ENCODE measurements around the gene GSPT1.
"Not testable (repeated sequence)": the region's sequence is repeated elsewhere in the genome, so short reads cannot be mapped to it uniquely, and the experiment has no call there.

Gene GSPT1

DNA sequence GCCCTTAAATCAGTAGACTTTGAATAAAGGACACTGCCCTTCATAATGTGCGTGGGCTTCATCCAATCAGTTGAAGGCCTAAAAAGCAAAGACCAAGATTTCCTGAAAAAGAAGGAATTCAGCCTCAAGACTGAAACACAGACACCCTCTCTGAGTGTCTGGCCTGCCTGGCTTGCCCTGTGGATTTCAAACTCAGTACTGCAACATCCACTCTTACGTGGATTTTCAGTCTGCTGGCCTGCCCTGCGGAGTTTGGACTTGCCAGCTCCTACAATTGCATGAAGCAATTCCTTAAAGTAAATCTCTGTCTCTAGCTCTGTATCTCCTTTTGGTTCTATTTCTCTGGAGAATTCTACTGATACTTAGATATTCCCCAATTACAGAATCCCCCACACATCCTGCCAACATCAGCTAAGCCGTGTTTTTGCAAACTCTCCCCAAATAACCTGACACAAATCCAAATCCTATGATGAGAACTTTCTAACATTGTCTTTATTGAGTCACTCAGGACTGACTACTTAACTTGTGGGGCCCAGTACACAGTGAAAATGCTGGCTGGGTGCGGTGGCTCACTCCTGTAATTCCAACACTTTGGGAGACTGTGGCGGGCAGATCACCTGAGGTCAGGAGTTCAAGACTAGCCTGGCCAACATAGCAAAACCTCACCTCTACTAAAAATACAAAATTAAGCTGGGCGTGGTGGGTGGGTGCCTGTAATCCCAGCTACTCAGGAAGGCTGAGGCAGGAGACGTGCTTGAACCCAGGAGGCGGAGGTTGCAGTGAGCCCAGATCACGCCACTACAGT, 42.0 kb upstream of the GSPT1 start:
- H3K27me3 ChIP-seq (ENCODE audit: insufficient read depth, low read length, poor library complexity, severe bottlenecking): no peaks in the 10 kb centered on the region
- H3K4me1 ChIP-seq (ENCODE audit: insufficient read depth, low read length, poor library complexity, severe bottlenecking): no peaks in the 10 kb centered on the region
- TF ChIP-seq, protein P1, sequence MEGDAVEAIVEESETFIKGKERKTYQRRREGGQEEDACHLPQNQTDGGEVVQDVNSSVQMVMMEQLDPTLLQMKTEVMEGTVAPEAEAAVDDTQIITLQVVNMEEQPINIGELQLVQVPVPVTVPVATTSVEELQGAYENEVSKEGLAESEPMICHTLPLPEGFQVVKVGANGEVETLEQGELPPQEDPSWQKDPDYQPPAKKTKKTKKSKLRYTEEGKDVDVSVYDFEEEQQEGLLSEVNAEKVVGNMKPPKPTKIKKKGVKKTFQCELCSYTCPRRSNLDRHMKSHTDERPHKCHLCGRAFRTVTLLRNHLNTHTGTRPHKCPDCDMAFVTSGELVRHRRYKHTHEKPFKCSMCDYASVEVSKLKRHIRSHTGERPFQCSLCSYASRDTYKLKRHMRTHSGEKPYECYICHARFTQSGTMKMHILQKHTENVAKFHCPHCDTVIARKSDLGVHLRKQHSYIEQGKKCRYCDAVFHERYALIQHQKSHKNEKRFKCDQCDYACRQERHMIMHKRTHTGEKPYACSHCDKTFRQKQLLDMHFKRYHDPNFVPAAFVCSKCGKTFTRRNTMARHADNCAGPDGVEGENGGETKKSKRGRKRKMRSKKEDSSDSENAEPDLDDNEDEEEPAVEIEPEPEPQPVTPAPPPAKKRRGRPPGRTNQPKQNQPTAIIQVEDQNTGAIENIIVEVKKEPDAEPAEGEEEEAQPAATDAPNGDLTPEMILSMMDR (conservative IDR thresholded peaks at IDR 0.05; ENCODE audit: low read length): no peak
- no peak for TF ChIP-seq EZH2phosphoT487 (IDR thresholded peaks at IDR 0.05; ENCODE audit: borderline replicate concordance)
- H4K20me1 ChIP-seq (ENCODE audit: insufficient read depth, low read length, poor library complexity, severe bottlenecking): no peaks in the 10 kb centered on the region
- no peak overlapping the region for H3K4me2 ChIP-seq (ENCODE audit: low read depth, low read length, poor library complexity, severe bottlenecking)
- no peak overlapping the region for H2AFZ ChIP-seq (ENCODE audit: low read length)
- H3K4me3 ChIP-seq (ENCODE audit: low read length, poor library complexity, severe bottlenecking): no peak overlapping the region
- H3K79me2 ChIP-seq (ENCODE audit: insufficient read depth, low read length): no peaks in the 10 kb centered on the region
- no peaks in the 10 kb centered on the region for H3K9me2 ChIP-seq (replicated peaks; ENCODE audit: low read depth, low read length)
- no peaks in the 10 kb centered on the region for H3F3A ChIP-seq (ENCODE audit: low read depth)
- H3K9me3 ChIP-seq (ENCODE audit: insufficient read depth, low read depth, low read length): no peaks in the 10 kb centered on the region
- H3K9ac ChIP-seq (ENCODE audit: low read depth, low read length, poor library complexity, severe bottlenecking): no peak overlapping the region
- no peaks in the 10 kb centered on the region for H3K36me3 ChIP-seq (ENCODE audit: insufficient read depth, low read length)

DNA sequence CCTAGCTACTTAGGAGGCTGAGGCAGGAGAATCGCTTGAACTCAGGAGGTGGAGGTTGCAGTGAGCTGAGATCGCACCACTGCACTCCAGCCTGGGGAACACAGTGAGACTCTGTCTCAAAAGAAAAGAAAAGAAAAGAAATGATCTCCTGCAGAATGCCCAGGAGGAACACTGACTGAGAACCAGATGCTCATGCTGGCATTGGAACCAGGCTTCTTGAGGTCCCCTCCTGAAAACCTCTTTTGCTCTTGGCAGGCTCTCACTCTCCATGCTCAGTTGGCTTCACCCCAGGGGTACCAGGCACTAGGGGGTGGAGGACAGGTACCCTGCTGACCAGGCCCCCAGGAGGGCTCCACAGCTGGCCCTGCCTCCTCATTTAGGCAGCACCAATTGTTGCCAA, 40.8 kb upstream of the GSPT1 start:
- no peaks in the 10 kb centered on the region for H3K9me2 ChIP-seq (replicated peaks; ENCODE audit: low read depth, low read length)
- H3K9me3 ChIP-seq (ENCODE audit: insufficient read depth, low read depth, low read length): no peaks in the 10 kb centered on the region
- H3K36me3 ChIP-seq (ENCODE audit: insufficient read depth, low read length): no peaks in the 10 kb centered on the region
- no peak overlapping the region for H3K4me2 ChIP-seq (ENCODE audit: low read depth, low read length, poor library complexity, severe bottlenecking)
- H3K27me3 ChIP-seq (ENCODE audit: insufficient read depth, low read length, poor library complexity, severe bottlenecking): no peaks in the 10 kb centered on the region
- no peak overlapping the region for H2AFZ ChIP-seq (ENCODE audit: low read length)
- H3K9ac ChIP-seq (ENCODE audit: low read depth, low read length, poor library complexity, severe bottlenecking): no peak overlapping the region
- no peaks in the 10 kb centered on the region for H3K4me1 ChIP-seq (ENCODE audit: insufficient read depth, low read length, poor library complexity, severe bottlenecking)
- H3K79me2 ChIP-seq (ENCODE audit: insufficient read depth, low read length): no peaks in the 10 kb centered on the region
- no peak overlapping the region for H3K4me3 ChIP-seq (ENCODE audit: low read length, poor library complexity, severe bottlenecking)
- H4K20me1 ChIP-seq (ENCODE audit: insufficient read depth, low read length, poor library complexity, severe bottlenecking): no peaks in the 10 kb centered on the region
- H3F3A ChIP-seq (ENCODE audit: low read depth): no peaks in the 10 kb centered on the region
- TF ChIP-seq, protein P1 (conservative IDR thresholded peaks at IDR 0.05; ENCODE audit: low read length): no peak

DNA sequence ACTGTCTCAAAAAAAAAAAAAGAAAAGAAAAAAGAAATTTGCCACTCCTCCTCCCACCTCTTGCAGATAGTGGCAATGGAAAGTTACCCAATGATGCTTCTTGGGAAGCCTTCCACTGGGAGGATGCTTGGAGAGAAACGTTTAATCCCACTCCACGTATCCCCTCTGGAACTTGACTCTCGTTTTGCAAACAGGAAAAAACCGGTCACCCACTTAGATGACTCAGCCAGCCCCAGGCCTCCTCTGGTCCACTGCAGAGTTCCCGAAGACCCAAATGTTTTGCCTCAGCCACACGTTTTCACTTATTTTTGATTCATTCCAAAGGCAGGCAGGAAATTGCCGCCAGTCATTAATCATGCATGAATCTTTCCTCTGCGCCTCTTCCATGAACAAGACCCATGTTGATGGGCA, 40.0 kb upstream of the GSPT1 start:
- Histone ChIP-seq H4K20me1 (ENCODE audit: insufficient read depth, low read length, poor library complexity, severe bottlenecking) (no peaks in the 10 kb centered on the region), H3K79me2 (ENCODE audit: insufficient read depth, low read length) (no peaks in the 10 kb centered on the region), H3K27me3 (ENCODE audit: insufficient read depth, low read length, poor library complexity, severe bottlenecking) (no peaks in the 10 kb centered on the region), H3K9me3 (ENCODE audit: insufficient read depth, low read depth, low read length) (no peaks in the 10 kb centered on the region), H3K9ac (ENCODE audit: low read depth, low read length, poor library complexity, severe bottlenecking) (no peak overlapping the region), H2AFZ (ENCODE audit: low read length) (no peak overlapping the region), H3K4me1 (ENCODE audit: insufficient read depth, low read length, poor library complexity, severe bottlenecking) (no peaks in the 10 kb centered on the region), H3K36me3 (ENCODE audit: insufficient read depth, low read length) (no peaks in the 10 kb centered on the region), H3F3A (ENCODE audit: low read depth) (no peaks in the 10 kb centered on the region), H3K4me3 (ENCODE audit: low read length, poor library complexity, severe bottlenecking) (no peak overlapping the region), H3K9me2 (replicated peaks; ENCODE audit: low read depth, low read length) (no peaks in the 10 kb centered on the region), H3K4me2 (ENCODE audit: low read depth, low read length, poor library complexity, severe bottlenecking) (no peak overlapping the region)
- TF ChIP-seq EZH2phosphoT487 (IDR thresholded peaks at IDR 0.05; ENCODE audit: borderline replicate concordance): no peak
- TF ChIP-seq, protein P1 (conservative IDR thresholded peaks at IDR 0.05; ENCODE audit: low read length): no peak

DNA sequence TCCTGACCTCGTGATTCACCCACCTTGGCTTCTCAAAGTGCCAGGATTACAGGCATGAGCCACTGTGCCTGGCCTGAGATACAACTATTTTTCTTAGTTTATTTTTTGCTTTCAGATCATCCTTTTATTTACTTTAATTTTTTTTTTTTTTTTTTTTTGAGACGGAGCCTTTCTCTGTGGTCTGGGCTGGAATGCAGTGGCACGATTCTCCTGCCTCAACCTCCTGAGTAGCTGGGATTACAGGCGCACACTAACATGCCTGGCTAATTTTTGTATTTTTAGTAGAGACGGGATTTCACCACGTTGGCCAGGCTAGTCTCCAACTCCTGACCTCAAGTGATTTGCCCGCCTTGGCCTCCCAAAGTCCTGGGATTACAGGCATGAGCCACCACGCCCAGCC, 37.8 kb upstream of the GSPT1 start:
- H3K4me1 ChIP-seq (ENCODE audit: insufficient read depth, low read length, poor library complexity, severe bottlenecking); H3K79me2 ChIP-seq (ENCODE audit: insufficient read depth, low read length); H3K9ac ChIP-seq (ENCODE audit: low read depth, low read length, poor library complexity, severe bottlenecking); H3K27me3 ChIP-seq (ENCODE audit: insufficient read depth, low read length, poor library complexity, severe bottlenecking); H3K4me2 ChIP-seq (ENCODE audit: low read depth, low read length, poor library complexity, severe bottlenecking); H3K36me3 ChIP-seq (ENCODE audit: insufficient read depth, low read length); H3K9me2 ChIP-seq (replicated peaks; ENCODE audit: low read depth, low read length); H3K4me3 ChIP-seq (ENCODE audit: low read length, poor library complexity, severe bottlenecking); H3K9me3 ChIP-seq (ENCODE audit: insufficient read depth, low read depth, low read length); H3F3A ChIP-seq (ENCODE audit: low read depth); H2AFZ ChIP-seq (ENCODE audit: low read length); H4K20me1 ChIP-seq (ENCODE audit: insufficient read depth, low read length, poor library complexity, severe bottlenecking): not testable (repeated sequence)
